ENCODE results near the gene FAM227B. TPM values are rescaled to one million over a fixed set of nuclear protein-coding genes. Genes with fewer than 3 reads are reported as not detected.

The FAM227B gene
- total RNA-seq, 2 donors from 2014 or later, result 4.1 to 5.7 TPM

DNA sequence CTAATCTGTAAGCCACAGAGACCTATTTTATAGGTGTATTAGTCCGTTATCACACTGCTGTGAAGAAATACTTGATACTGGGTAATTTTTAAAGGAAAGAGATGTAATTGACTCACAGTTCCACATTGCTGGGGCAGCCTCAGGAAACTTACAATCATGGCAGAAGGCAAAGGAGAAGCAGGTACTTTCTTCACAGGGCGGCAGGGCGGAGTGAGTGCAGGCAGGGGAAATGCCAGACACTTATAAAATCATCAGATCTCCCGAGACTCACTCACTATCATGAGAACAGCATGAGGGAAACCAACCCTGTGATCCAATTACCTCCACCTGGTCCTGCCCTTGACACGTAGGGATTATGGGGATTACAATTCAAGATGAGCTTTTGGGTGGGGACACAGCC is 341.9 kb downstream of the FAM227B start:
- ATAC-seq (no peak), DNase-seq (no peak)
- no peaks in the 10 kb centered on the region for H3K9me3 ChIP-seq (ENCODE audit: control insufficient read depth, low read length, poor library complexity, severe bottlenecking)
- H3K27ac Mint-ChIP-seq, result no peak overlapping the region
- no peaks in the 10 kb centered on the region for H3K27me3 Mint-ChIP-seq
- H3K36me3 Mint-ChIP-seq (ENCODE audit: low read depth), result peaks cover 13% of the 10 kb centered on the region
- H3K4me3 Mint-ChIP-seq, result no peak overlapping the region
- H3K4me1 Mint-ChIP-seq, result no peaks in the 10 kb centered on the region

Other genes with a start within 250 kb of the FAM227B start
- under 1 TPM in 1 of 2 donors, not detected in 1; 0.05 TPM for gene FGF7, start 197.6 kb downstream of the FAM227B start, total RNA-seq
- 10 to 100 TPM in 1 of 2 donors, 1 to 10 TPM in 1; 6.8 to 12.2 TPM for gene DTWD1, start 230 bp upstream of the FAM227B start, total RNA-seq